SK-N-SH (cell line): Measurements from ENCODE around the gene IRX3. TPM values are rescaled to one million over a fixed set of nuclear protein-coding genes. Genes with fewer than 3 reads are reported as not detected.

Experiments used
- CTCF ChIA-PET: fragments of 300-600, 350-600 bp; formaldehyde crosslinking; extraction: SDS; loops from one replicate; lab custom pipeline; 2021; lab: Yijun Ruan, JAX
- POLR2A ChIA-PET: fragments of 350-600 bp; sonication (Branson Sonifier 250); formaldehyde crosslinking; extraction: SDS; loops from one replicate; lab custom pipeline; 2020; ENCODE audit warnings: antibody characterized with exemption, inconsistent platforms; lab: Yijun Ruan, JAX
- DNase-seq: peaks from one replicate; pipeline ENCODE4 v3.0.0; 2012
- H2AFZ ChIP-seq: fragments of 200-600 bp; sonication (generic); 2 replicates; pipeline ENCODE4 v1.8.1; 2016; ENCODE audit warnings: antibody characterized with exemption, mild to moderate bottlenecking, low read depth
- H3F3A ChIP-seq: fragments of 200-600 bp; sonication (generic); replicated peaks from 2 replicates; pipeline ENCODE3; 2016; ENCODE audit warnings: antibody characterized with exemption, mild to moderate bottlenecking; ENCODE audit not compliant: insufficient read depth
- H3K27ac ChIP-seq, 2 experiments: fragments of 200-500 bp in 1 of 2; fragments of 200-600 bp in 1 of 2; sonication (Bioruptor generic) in 1 of 2; sonication (generic), shearing (Covaris generic) in 1 of 2; 2 replicates each; pipeline versions ENCODE4 v1.5.1 to v1.6.1; 2014 to 2016; ENCODE audit warnings: low read depth in 2 of 2, inconsistent platforms in 1 of 2, low read length in 1 of 2, mild to moderate bottlenecking in 1 of 2, mixed read lengths in 1 of 2
- H3K27me3 ChIP-seq: fragments of 200-600 bp; sonication (generic), shearing (Covaris generic); 2 replicates; pipeline ENCODE4 v1.6.1; 2016; ENCODE audit warnings: mixed run types; ENCODE audit not compliant: insufficient read depth
- H3K36me3 ChIP-seq, 2 experiments: fragments of 200-500 bp in 1 of 2; fragments of 200-600 bp in 1 of 2; sonication (Bioruptor generic) in 1 of 2; sonication (generic) in 1 of 2; replicated peaks in 1 of 2; 2 replicates each; pipeline versions ENCODE3 to v1.5.1; 2014 to 2016; ENCODE audit warnings: low read length in 1 of 2, mild to moderate bottlenecking in 1 of 2; ENCODE audit not compliant: insufficient read depth in 2 of 2, control insufficient read depth in 1 of 2
- H3K4me1 ChIP-seq, 2 experiments: fragments of 200-500 bp in 1 of 2; fragments of 200-600 bp in 1 of 2; sonication (Bioruptor generic) in 1 of 2; sonication (generic), shearing (Covaris generic) in 1 of 2; 2 replicates each; pipeline versions ENCODE4 v1.5.1 to v1.6.1; 2014 to 2016; ENCODE audit warnings: low read depth in 1 of 2, low read length in 1 of 2, mixed run types in 1 of 2; ENCODE audit not compliant: insufficient read depth in 2 of 2, control insufficient read depth in 1 of 2
- H3K4me2 ChIP-seq: fragments of 200-600 bp; sonication (generic), shearing (Covaris generic); 2 replicates; pipeline ENCODE4 v1.6.1; 2017; ENCODE audit warnings: mixed run types
- H3K4me3 ChIP-seq, 2 experiments: fragments of 200-500 bp in 1 of 2; fragments of 200-600 bp in 1 of 2; sonication (Bioruptor generic) in 1 of 2; sonication (generic), shearing (Covaris generic) in 1 of 2; 2 replicates each; pipeline versions ENCODE4 v1.5.1 to v1.8.1; 2014 to 2016; ENCODE audit warnings: low read depth in 2 of 2, inconsistent platforms in 1 of 2, low read length in 1 of 2, mild to moderate bottlenecking in 1 of 2, mixed read lengths in 1 of 2, moderate library complexity in 1 of 2
- H3K79me2 ChIP-seq: fragments of 200-600 bp; sonication (generic); 2 replicates; pipeline ENCODE4 v1.8.1; 2017; ENCODE audit warnings: mild to moderate bottlenecking; ENCODE audit not compliant: insufficient read depth
- H3K9ac ChIP-seq: fragments of 200-600 bp; sonication (generic); 2 replicates; pipeline ENCODE4 v1.6.1; 2017; ENCODE audit warnings: mixed run types
- H3K9me2 ChIP-seq: fragments of 200-600 bp; sonication (generic); 2 replicates; pipeline ENCODE4 v1.6.1; 2017; ENCODE audit warnings: mixed run types
- H3K9me3 ChIP-seq: fragments of 200-600 bp; sonication (generic); 2 replicates; pipeline ENCODE4 v1.6.1; 2017; ENCODE audit warnings: mixed run types, mild to moderate bottlenecking, moderate library complexity
- H4K20me1 ChIP-seq: fragments of 200-600 bp; sonication (generic); 2 replicates; pipeline ENCODE4 v1.6.1; 2017; ENCODE audit warnings: mild to moderate bottlenecking, mixed run types; ENCODE audit not compliant: insufficient read depth
- CHD2 ChIP-seq: fragments of 150-350 bp; IDR thresholded peaks from 2 replicates; pipeline ENCODE4 v1.6.1; 2018; ENCODE audit warnings: low read length; ENCODE audit not compliant: partially characterized antibody
- ELF1 ChIP-seq: IDR thresholded peaks from 2 replicates; pipeline ENCODE4 v1.4.0; 2012
- FOXM1 ChIP-seq: IDR thresholded peaks from 2 replicates; pipeline ENCODE4 v1.4.0; 2012; ENCODE audit warnings: low read depth, mild to moderate bottlenecking
- MXI1 ChIP-seq: IDR thresholded peaks from 2 replicates; pipeline ENCODE4 v1.6.1; 2012; ENCODE audit warnings: mild to moderate bottlenecking, low read depth, low read length, improper control_type of control experiment
- NFIC ChIP-seq: IDR thresholded peaks from 2 replicates; pipeline ENCODE4 v1.4.0; 2012; ENCODE audit warnings: borderline replicate concordance
- NRF1 ChIP-seq: IDR thresholded peaks from 2 replicates; pipeline ENCODE4 v1.6.1; 2012; ENCODE audit warnings: low read depth, mild to moderate bottlenecking, low read length
- POLR2AphosphoS5 ChIP-seq: IDR thresholded peaks from 2 replicates; pipeline ENCODE4 v1.6.1; 2012; ENCODE audit warnings: low read depth, low read length
- RAD21 ChIP-seq: IDR thresholded peaks from 2 replicates; pipeline ENCODE4 v1.6.1; 2012; ENCODE audit warnings: mild to moderate bottlenecking, low read length
- RCOR1 ChIP-seq: fragments of 150-350 bp; IDR thresholded peaks from 2 replicates; pipeline ENCODE4 v1.6.1; 2017; ENCODE audit warnings: antibody characterized with exemption, low read length
- SMC3 ChIP-seq: IDR thresholded peaks from 2 replicates; pipeline ENCODE4 v1.6.1; 2012; ENCODE audit warnings: low read depth, low read length, improper control_type of control experiment
- TEAD4 ChIP-seq: IDR thresholded peaks from 2 replicates; pipeline ENCODE4 v1.4.0; 2012; ENCODE audit warnings: mild to moderate bottlenecking, borderline replicate concordance; ENCODE audit not compliant: insufficient read depth
- WGBS: methylation state at CpG from one replicate; pipeline ENCODE4 v1.1.6; 2017; ENCODE audit warnings: low lambda C conversion rate; 5-methylcytosine and 5-hydroxymethylcytosine counted together
- polyA plus RNA-seq, 3 experiments: library from polyadenylated mRNA; depleted of rRNA; stranded (reverse); fragments of >200 nt; gene quantifications; 2 replicates each; pipeline ENCODE4 v1.2.3, GENCODE V29; 2012
- TF ChIP-seq, protein P1 (sequence below): IDR thresholded peaks from 2 replicates; pipeline ENCODE4 v1.6.1; 2012; ENCODE audit warnings: mild to moderate bottlenecking, low read depth, low read length, moderate library complexity
- TF ChIP-seq, protein P2 (sequence below): IDR thresholded peaks from 2 replicates; pipeline ENCODE4 v1.4.0; 2012; ENCODE audit warnings: low read depth, borderline replicate concordance
- TF ChIP-seq, protein P3 (sequence below): IDR thresholded peaks from 2 replicates; pipeline ENCODE4; 2012
- TF ChIP-seq, protein P4 (sequence below): fragments of 200-600 bp; sonication (generic); IDR thresholded peaks from 2 replicates; pipeline ENCODE4 v1.6.1; 2017; ENCODE audit warnings: antibody characterized with exemption, mild to moderate bottlenecking, moderate library complexity

Gene IRX3
- polyA plus RNA-seq, 1 of the 3 experiments (the other 2 are of a cell fraction): 7.1 TPM

DNA sequence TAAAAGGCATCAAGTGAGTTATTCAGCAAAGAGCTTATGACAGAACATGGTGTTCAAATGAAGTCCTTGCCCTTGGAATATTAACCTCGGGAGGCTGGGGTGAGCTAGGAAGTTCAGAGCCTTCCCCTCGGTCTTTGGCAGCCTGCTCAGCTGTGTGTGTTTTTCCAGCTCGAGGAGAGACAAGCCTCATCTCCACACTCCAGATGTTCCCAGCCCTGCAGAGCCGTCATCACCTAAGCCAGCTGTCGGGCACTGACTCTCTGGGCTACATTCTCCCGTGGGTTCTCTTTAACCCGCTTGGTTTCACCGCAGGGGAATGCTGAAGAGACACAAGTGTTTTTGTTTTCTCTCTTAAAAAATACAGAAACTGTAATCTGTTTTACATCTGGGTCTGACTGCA lies 47.1 kb downstream of the IRX3 start:
- CTCF ChIA-PET: interaction anchor here (0.7 to 1.0 kb wide), 2 partner anchors 16 to 17 kb away, joined by 3 read pairs; no protein-coding TSS in a partner anchor
- no peak overlapping the region for H3K27ac ChIP-seq
- no peaks in the 10 kb centered on the region for H3K36me3 ChIP-seq
- H3K79me2 ChIP-seq: no peaks in the 10 kb centered on the region
- no peaks in the 10 kb centered on the region for H3K9me2 ChIP-seq
- POLR2A ChIA-PET: no interaction called here
- no peak for DNase-seq
- WGBS: 65% methylated on average over 8 of the region's 8 CpGs
- no peaks in the 10 kb centered on the region for H3K9me3 ChIP-seq
- H3K4me1 ChIP-seq: peaks cover 0 to 7% of the 10 kb centered on the region in 2 experiments; a peak in 1 of 4 replicates
- TF ChIP-seq POLR2AphosphoS5 (no peak), NRF1 (no peak), FOXM1 (no peak), TEAD4 (no peak), CHD2 (no peak), ELF1 (no peak), SMC3 (no peak), RCOR1 (no peak), RAD21 (no peak), NFIC (no peak), MXI1 (no peak)
- TF ChIP-seq, protein P1, sequence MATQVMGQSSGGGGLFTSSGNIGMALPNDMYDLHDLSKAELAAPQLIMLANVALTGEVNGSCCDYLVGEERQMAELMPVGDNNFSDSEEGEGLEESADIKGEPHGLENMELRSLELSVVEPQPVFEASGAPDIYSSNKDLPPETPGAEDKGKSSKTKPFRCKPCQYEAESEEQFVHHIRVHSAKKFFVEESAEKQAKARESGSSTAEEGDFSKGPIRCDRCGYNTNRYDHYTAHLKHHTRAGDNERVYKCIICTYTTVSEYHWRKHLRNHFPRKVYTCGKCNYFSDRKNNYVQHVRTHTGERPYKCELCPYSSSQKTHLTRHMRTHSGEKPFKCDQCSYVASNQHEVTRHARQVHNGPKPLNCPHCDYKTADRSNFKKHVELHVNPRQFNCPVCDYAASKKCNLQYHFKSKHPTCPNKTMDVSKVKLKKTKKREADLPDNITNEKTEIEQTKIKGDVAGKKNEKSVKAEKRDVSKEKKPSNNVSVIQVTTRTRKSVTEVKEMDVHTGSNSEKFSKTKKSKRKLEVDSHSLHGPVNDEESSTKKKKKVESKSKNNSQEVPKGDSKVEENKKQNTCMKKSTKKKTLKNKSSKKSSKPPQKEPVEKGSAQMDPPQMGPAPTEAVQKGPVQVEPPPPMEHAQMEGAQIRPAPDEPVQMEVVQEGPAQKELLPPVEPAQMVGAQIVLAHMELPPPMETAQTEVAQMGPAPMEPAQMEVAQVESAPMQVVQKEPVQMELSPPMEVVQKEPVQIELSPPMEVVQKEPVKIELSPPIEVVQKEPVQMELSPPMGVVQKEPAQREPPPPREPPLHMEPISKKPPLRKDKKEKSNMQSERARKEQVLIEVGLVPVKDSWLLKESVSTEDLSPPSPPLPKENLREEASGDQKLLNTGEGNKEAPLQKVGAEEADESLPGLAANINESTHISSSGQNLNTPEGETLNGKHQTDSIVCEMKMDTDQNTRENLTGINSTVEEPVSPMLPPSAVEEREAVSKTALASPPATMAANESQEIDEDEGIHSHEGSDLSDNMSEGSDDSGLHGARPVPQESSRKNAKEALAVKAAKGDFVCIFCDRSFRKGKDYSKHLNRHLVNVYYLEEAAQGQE: no peak
- TF ChIP-seq, protein P2, sequence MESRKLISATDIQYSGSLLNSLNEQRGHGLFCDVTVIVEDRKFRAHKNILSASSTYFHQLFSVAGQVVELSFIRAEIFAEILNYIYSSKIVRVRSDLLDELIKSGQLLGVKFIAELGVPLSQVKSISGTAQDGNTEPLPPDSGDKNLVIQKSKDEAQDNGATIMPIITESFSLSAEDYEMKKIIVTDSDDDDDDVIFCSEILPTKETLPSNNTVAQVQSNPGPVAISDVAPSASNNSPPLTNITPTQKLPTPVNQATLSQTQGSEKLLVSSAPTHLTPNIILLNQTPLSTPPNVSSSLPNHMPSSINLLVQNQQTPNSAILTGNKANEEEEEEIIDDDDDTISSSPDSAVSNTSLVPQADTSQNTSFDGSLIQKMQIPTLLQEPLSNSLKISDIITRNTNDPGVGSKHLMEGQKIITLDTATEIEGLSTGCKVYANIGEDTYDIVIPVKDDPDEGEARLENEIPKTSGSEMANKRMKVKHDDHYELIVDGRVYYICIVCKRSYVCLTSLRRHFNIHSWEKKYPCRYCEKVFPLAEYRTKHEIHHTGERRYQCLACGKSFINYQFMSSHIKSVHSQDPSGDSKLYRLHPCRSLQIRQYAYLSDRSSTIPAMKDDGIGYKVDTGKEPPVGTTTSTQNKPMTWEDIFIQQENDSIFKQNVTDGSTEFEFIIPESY: no peak
- TF ChIP-seq, protein P3, sequence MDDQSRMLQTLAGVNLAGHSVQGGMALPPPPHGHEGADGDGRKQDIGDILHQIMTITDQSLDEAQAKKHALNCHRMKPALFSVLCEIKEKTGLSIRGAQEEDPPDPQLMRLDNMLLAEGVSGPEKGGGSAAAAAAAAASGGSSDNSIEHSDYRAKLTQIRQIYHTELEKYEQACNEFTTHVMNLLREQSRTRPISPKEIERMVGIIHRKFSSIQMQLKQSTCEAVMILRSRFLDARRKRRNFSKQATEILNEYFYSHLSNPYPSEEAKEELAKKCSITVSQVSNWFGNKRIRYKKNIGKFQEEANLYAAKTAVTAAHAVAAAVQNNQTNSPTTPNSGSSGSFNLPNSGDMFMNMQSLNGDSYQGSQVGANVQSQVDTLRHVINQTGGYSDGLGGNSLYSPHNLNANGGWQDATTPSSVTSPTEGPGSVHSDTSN: no peak
- TF ChIP-seq, protein P4, sequence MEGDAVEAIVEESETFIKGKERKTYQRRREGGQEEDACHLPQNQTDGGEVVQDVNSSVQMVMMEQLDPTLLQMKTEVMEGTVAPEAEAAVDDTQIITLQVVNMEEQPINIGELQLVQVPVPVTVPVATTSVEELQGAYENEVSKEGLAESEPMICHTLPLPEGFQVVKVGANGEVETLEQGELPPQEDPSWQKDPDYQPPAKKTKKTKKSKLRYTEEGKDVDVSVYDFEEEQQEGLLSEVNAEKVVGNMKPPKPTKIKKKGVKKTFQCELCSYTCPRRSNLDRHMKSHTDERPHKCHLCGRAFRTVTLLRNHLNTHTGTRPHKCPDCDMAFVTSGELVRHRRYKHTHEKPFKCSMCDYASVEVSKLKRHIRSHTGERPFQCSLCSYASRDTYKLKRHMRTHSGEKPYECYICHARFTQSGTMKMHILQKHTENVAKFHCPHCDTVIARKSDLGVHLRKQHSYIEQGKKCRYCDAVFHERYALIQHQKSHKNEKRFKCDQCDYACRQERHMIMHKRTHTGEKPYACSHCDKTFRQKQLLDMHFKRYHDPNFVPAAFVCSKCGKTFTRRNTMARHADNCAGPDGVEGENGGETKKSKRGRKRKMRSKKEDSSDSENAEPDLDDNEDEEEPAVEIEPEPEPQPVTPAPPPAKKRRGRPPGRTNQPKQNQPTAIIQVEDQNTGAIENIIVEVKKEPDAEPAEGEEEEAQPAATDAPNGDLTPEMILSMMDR: no peak
- no peak overlapping the region for H2AFZ ChIP-seq
- no peak overlapping the region for H3K9ac ChIP-seq
- peaks cover 7% of the 10 kb centered on the region for H3F3A ChIP-seq
- no peaks in the 10 kb centered on the region for H4K20me1 ChIP-seq
- no peak overlapping the region for H3K4me2 ChIP-seq
- no peaks in the 10 kb centered on the region for H3K27me3 ChIP-seq
- H3K4me3 ChIP-seq: no peak overlapping the region
